Colonic mucosa (tissue), 4 donors: ENCODE measurements around the gene SNX19. TPM values are rescaled to one million over a fixed set of nuclear protein-coding genes. Genes with fewer than 3 reads are reported as not detected.

Experiments
- DNase-seq: peaks from one replicate; pipeline ENCODE4 v3.0.0-alpha.2; 2020
- H3K27ac ChIP-seq: fragments of 200-600 bp; one replicate; pipeline ENCODE4 v1.8.0; 2021
- H3K27me3 ChIP-seq: fragments of 200-600 bp; one replicate; pipeline ENCODE4 v1.8.0; 2021
- H3K36me3 ChIP-seq: fragments of 200-600 bp; one replicate; pipeline ENCODE4 v1.8.0; 2021
- H3K4me1 ChIP-seq: fragments of 200-600 bp; one replicate; pipeline ENCODE4 v1.8.0; 2021; ENCODE audit warnings: mild to moderate bottlenecking
- H3K4me3 ChIP-seq: fragments of 200-600 bp; one replicate; pipeline ENCODE4 v1.8.0; 2021
- H3K9ac ChIP-seq, 2 donors: one replicate each; pipeline ENCODE4 v1.7.0; 2013; ENCODE audit warnings: control low read depth in 2 of 2, low read depth in 2 of 2, low read length in 2 of 2
- H3K9me3 ChIP-seq: fragments of 200-600 bp; one replicate; pipeline ENCODE4 v1.8.0; 2021
- CTCF ChIP-seq: fragments of 200-600 bp; IDR thresholded peaks from one replicate; pipeline ENCODE4 v1.8.0; 2022; ENCODE audit warnings: antibody characterized with exemption, mild to moderate bottlenecking
- intact Hi-C: fragments of 100-400 bp; cut with DNase I; formaldehyde crosslinking; loops from one replicate; pipeline ENCODE4 v1.14.1; 2022
- total RNA-seq, 2 donors: library from RNA; stranded (reverse); fragmentation: NEBNext Ultra II Directional in 1 of 2; extraction: Animal tissue kit (Norgen Biotek cat#: 25700) in 1 of 2; gene quantifications; one replicate each; pipeline ENCODE4 v1.2.1, GENCODE V29; 2021
- donor health status: healthy.
- donor health status: DM: no; HTN: no; CAD: no.
- donor health status: DM: no; HTN: no; CAD: no.

Gene SNX19
- total RNA-seq, 2 donors from 2014 or later: 43.4 to 57.4 TPM

GRCh38 chr11:130832566-130833425 is 83.5 kb downstream of the SNX19 start:
- no peak for TF ChIP-seq CTCF
- Histone ChIP-seq H3K4me3 (no peak overlapping the region), H3K36me3 (no peaks in the 10 kb centered on the region), H3K9ac (no peak overlapping the region), H3K9me3 (no peaks in the 10 kb centered on the region), H3K27ac (no peak overlapping the region), H3K4me1 (no peaks in the 10 kb centered on the region), H3K27me3 (no peaks in the 10 kb centered on the region)
- intact Hi-C loops: no loop called here
- DNase-seq: no peak

- H3K9ac ChIP-seq: no peak overlapping the region
- no peaks in the 10 kb centered on the region for H3K36me3 ChIP-seq
- intact Hi-C loops: no loop called here
- no peak for TF ChIP-seq CTCF
- no peaks in the 10 kb centered on the region for H3K27me3 ChIP-seq
- H3K9me3 ChIP-seq: no peaks in the 10 kb centered on the region
- H3K27ac ChIP-seq: no peak overlapping the region
- no peaks in the 10 kb centered on the region for H3K4me1 ChIP-seq
- no peak overlapping the region for H3K4me3 ChIP-seq
- no peak for DNase-seq
Measured at GRCh38 chr11:130831976-130832375, 84.3 kb downstream of the SNX19 start.

GRCh38 chr11:130831506-130831905 is 84.8 kb downstream of the SNX19 start:
- intact Hi-C loops: no loop called here
- Histone ChIP-seq H3K9me3 (no peaks in the 10 kb centered on the region), H3K27me3 (no peaks in the 10 kb centered on the region), H3K36me3 (no peaks in the 10 kb centered on the region), H3K4me3 (no peak overlapping the region), H3K4me1 (no peaks in the 10 kb centered on the region), H3K27ac (no peak overlapping the region), H3K9ac (no peak overlapping the region)
- no peak for DNase-seq
- TF ChIP-seq CTCF: no peak

- TF ChIP-seq CTCF: no peak
- intact Hi-C loops: no loop called here
- no peak overlapping the region for H3K4me3 ChIP-seq
- H3K36me3 ChIP-seq: no peaks in the 10 kb centered on the region
- no peaks in the 10 kb centered on the region for H3K27me3 ChIP-seq
- no peaks in the 10 kb centered on the region for H3K4me1 ChIP-seq
- no peak overlapping the region for H3K27ac ChIP-seq
- DNase-seq: no peak
- no peak overlapping the region for H3K9ac ChIP-seq
- H3K9me3 ChIP-seq: no peaks in the 10 kb centered on the region
Measured at GRCh38 chr11:130830566-130830965, 85.7 kb downstream of the SNX19 start.

- H3K4me1 ChIP-seq: no peaks in the 10 kb centered on the region
- no peak overlapping the region for H3K27ac ChIP-seq
- H3K9me3 ChIP-seq: no peaks in the 10 kb centered on the region
- no peak for DNase-seq
- no peak for TF ChIP-seq CTCF
- no peaks in the 10 kb centered on the region for H3K27me3 ChIP-seq
- intact Hi-C loops: no loop called here
- no peak overlapping the region for H3K4me3 ChIP-seq
- no peak overlapping the region for H3K9ac ChIP-seq
- no peaks in the 10 kb centered on the region for H3K36me3 ChIP-seq
Measured at GRCh38 chr11:130829920-130830511, 86.3 kb downstream of the SNX19 start.
